Measurements from ENCODE around the gene TTC19. TPM values are rescaled to one million over a fixed set of nuclear protein-coding genes. Genes with fewer than 3 reads are reported as not detected.

Gene TTC19
- total and polyA plus RNA-seq, 12 donors: 20.6 to 152 (median 50.5) TPM

- Histone ChIP-seq H3K27me3 (no peaks in the 10 kb centered on the region), H3K27ac (no peak overlapping the region), H3K4me1 (replicated peaks in 1 of 2) (no peaks in the 10 kb centered on the region), H3K36me3 (replicated peaks in 1 of 2) (peaks cover 0 to 14% of the 10 kb centered on the region in 2 donors), H3K9me3 (replicated peaks in 1 of 3) (no peaks in the 10 kb centered on the region), H3K4me3 (no peak overlapping the region)
- intact Hi-C loops (cut with DNase I): no loop called here
- 96 to 99% (median 97%) methylated on average over 4 of the region's 4 CpGs for WGBS, 4 donors
- DNase-seq: no peak
- TF ChIP-seq CTCF (IDR thresholded peaks at IDR 0.05): no peak
- TF ChIP-seq POLR2A (IDR thresholded peaks at IDR 0.05): no peak
Measured at GRCh38 chr17:15972497-15972951, 27.1 kb upstream of the TTC19 start.

DNA sequence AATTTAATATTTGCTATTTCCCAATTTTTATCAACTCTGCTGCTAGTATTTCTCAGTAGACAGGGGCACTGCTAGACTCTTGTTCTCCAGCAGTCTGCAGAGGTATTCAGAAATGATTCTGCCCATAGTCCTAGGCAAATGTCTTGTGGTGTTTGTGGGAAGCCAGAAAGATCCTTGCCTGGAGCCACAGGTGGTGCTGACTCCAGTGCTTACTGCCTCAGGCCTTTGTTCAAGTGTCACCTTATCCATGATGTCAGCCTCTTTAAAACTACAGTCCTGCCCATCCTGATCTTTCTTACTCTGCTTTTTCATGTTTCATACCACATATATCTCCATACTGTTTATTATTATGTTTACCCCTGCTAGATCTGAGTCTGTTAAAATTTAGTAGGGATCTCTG, 26.6 kb upstream of the TTC19 start:
- TF ChIP-seq POLR2A (IDR thresholded peaks at IDR 0.05): no peak
- no peak for TF ChIP-seq CTCF (IDR thresholded peaks at IDR 0.05)

GRCh38 chr17:15973834-15974233, 25.8 kb upstream of the TTC19 start:
- Histone ChIP-seq H3K36me3 (replicated peaks in 1 of 2) (peaks cover 0 to 20% of the 10 kb centered on the region in 2 donors), H3K27ac (no peak overlapping the region), H3K4me3 (no peak overlapping the region), H3K4me1 (replicated peaks in 1 of 2) (no peaks in the 10 kb centered on the region), H3K9me3 (replicated peaks in 1 of 3) (no peaks in the 10 kb centered on the region), H3K27me3 (no peaks in the 10 kb centered on the region)
- intact Hi-C loops (cut with DNase I): no loop called here
- WGBS, 4 donors: 74 to 84% (median 81%) methylated on average over 6 of the region's 6 CpGs
- TF ChIP-seq CTCF (IDR thresholded peaks at IDR 0.05) (no peak), POLR2A (IDR thresholded peaks at IDR 0.05) (no peak)
- no peak for DNase-seq

More for the DNA sequence above, 26.6 kb upstream of the TTC19 start:
- Histone ChIP-seq H3K9me3 (replicated peaks in 1 of 3) (no peaks in the 10 kb centered on the region), H3K27ac (no peak overlapping the region), H3K4me1 (replicated peaks in 1 of 2) (no peaks in the 10 kb centered on the region), H3K4me3 (no peak overlapping the region), H3K36me3 (replicated peaks in 1 of 2) (peaks cover 0 to 19% of the 10 kb centered on the region in 2 donors), H3K27me3 (no peaks in the 10 kb centered on the region)
- DNase-seq: no peak
- intact Hi-C loops (cut with DNase I): no loop called here

GRCh38 chr17:15977894-15978293, 21.7 kb upstream of the TTC19 start:
- Histone ChIP-seq H3K9me3 (replicated peaks in 1 of 3) (no peaks in the 10 kb centered on the region), H3K4me3 (no peak overlapping the region), H3K27me3 (no peaks in the 10 kb centered on the region), H3K36me3 (replicated peaks in 1 of 2) (peaks cover 0 to 50% of the 10 kb centered on the region in 2 donors), H3K4me1 (replicated peaks in 1 of 2) (no peaks in the 10 kb centered on the region), H3K27ac (no peak overlapping the region)
- no peak for TF ChIP-seq CTCF (IDR thresholded peaks at IDR 0.05)
- TF ChIP-seq POLR2A (IDR thresholded peaks at IDR 0.05): no peak
- intact Hi-C loops (cut with DNase I): no loop called here
- DNase-seq: no peak
- 90 to 100% (median 96%) methylated on average over 2 of the region's 2 CpGs for WGBS, 4 donors

All from adrenal gland (tissue), 12 donors.